Fibroblast of lung (primary cell): ENCODE results near the gene RIPK1.

Source experiments
- CTCF ChIP-seq, 2 donors: IDR thresholded peaks in 1 of 2; conservative IDR thresholded peaks in 1 of 2; 1 replicate in 1 of 2; 2 replicates in 1 of 2; pipeline ENCODE4 v1.5.1; 2011 to 2012; ENCODE audit warnings: low read length in 2 of 2, control low read depth in 1 of 2, inconsistent platforms in 1 of 2, low read depth in 1 of 2, mild to moderate bottlenecking in 1 of 2
- EZH2 ChIP-seq: IDR thresholded peaks from 2 replicates; pipeline ENCODE4 v1.5.1; 2012; ENCODE audit warnings: low read length, control low read depth, mild to moderate bottlenecking; ENCODE audit errors: missing control alignments

GRCh38 chr6:3163248-3163594 is 94.9 kb downstream of the RIPK1 start:
- TF ChIP-seq CTCF (conservative IDR thresholded peaks at IDR 0.05 in 1 of 2, IDR thresholded peaks at IDR 0.05 in 1 of 2; ENCODE audit: low read depth in 1 of 2, low read length in 2 of 2) (no peak), EZH2 (no peak)
